ENCODE data around the gene ATP6AP1.

DNA sequence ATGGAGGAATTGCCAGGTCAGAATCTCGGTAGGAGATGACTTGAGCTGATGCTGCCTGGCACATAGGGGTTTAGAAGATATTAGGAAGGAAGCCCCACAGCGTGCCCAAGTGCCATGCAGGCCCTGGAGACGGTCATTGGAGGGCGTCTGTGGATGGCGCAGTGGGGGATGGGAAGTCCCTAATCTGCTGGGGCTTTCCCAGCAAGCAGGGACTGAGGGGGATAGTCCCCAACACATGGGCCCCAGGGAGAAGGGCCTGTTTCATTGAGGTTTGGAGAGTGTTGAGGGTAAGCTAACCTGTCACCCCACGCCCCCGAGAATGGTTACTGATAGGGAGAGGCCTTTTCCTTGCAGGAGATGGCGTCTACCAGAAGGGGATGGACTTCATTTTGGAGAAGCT, 9.3 kb upstream of the ATP6AP1 start:
- TF ChIP-seq, protein P1, sequence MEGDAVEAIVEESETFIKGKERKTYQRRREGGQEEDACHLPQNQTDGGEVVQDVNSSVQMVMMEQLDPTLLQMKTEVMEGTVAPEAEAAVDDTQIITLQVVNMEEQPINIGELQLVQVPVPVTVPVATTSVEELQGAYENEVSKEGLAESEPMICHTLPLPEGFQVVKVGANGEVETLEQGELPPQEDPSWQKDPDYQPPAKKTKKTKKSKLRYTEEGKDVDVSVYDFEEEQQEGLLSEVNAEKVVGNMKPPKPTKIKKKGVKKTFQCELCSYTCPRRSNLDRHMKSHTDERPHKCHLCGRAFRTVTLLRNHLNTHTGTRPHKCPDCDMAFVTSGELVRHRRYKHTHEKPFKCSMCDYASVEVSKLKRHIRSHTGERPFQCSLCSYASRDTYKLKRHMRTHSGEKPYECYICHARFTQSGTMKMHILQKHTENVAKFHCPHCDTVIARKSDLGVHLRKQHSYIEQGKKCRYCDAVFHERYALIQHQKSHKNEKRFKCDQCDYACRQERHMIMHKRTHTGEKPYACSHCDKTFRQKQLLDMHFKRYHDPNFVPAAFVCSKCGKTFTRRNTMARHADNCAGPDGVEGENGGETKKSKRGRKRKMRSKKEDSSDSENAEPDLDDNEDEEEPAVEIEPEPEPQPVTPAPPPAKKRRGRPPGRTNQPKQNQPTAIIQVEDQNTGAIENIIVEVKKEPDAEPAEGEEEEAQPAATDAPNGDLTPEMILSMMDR (IDR thresholded peaks at IDR 0.05; ENCODE audit: low read depth, low read length) = no peak
- TF ChIP-seq POLR2A (IDR thresholded peaks at IDR 0.05; ENCODE audit: extremely low read depth, insufficient read length) (no peak), MYC (IDR thresholded peaks at IDR 0.05; ENCODE audit: low read depth, low read length) (no peak)
- TF ChIP-seq, protein P2, sequence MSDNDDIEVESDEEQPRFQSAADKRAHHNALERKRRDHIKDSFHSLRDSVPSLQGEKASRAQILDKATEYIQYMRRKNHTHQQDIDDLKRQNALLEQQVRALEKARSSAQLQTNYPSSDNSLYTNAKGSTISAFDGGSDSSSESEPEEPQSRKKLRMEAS (IDR thresholded peaks at IDR 0.05; ENCODE audit: low read depth, low read length) = no peak
